Heart right ventricle (tissue), 16 donors: Measurements from ENCODE around the gene UBE3C. TPM values are rescaled to one million over a fixed set of nuclear protein-coding genes. Genes with fewer than 3 reads are reported as not detected.
A peak's percentile ranks its signal among the peaks of the same experiment; 100 is the strongest.
"Not testable (repeated sequence)": the region's sequence is repeated elsewhere in the genome, so short reads cannot be mapped to it uniquely, and the experiment has no call there.

Experiments used
- ATAC-seq, 8 donors: fragments of 200-7000 bp; cut with Tn5 transposase; one replicate each; pipeline ENCODE4 v1.9.1; 2020; ENCODE audit warnings: mild to moderate bottlenecking in 8 of 8, moderate library complexity in 8 of 8, moderate number of reproducible peaks in 1 of 8
- DNase-seq, 2 donors: peaks; one replicate each; pipeline ENCODE4 v3.0.0-alpha.2; 2020
- H3K27ac ChIP-seq, 10 donors: fragments of 200-600 bp; sonication (generic) in 2 of 10; one replicate each; pipeline versions ENCODE4 v1.5.0 to v1.8.0; 2020 to 2022; ENCODE audit warnings: mild to moderate bottlenecking in 3 of 10
- H3K27me3 ChIP-seq, 7 donors: fragments of 200-600 bp; one replicate each; pipeline ENCODE4 v1.8.0; 2021 to 2022; ENCODE audit warnings: mild to moderate bottlenecking in 2 of 7
- H3K36me3 ChIP-seq, 9 donors: fragments of 200-600 bp; sonication (generic) in 1 of 9; one replicate each; pipeline versions ENCODE4 v1.5.0 to v1.8.0; 2020 to 2022; ENCODE audit warnings: mild to moderate bottlenecking in 2 of 9
- H3K4me1 ChIP-seq, 9 donors: fragments of 200-600 bp; sonication (generic) in 1 of 9; one replicate each; pipeline versions ENCODE4 v1.5.0 to v1.8.0; 2020 to 2022; ENCODE audit warnings: mild to moderate bottlenecking in 4 of 9
- H3K4me3 ChIP-seq, 10 donors: fragments of 200-600 bp; sonication (generic) in 2 of 10; one replicate each; pipeline versions ENCODE4 v1.5.0 to v1.8.0; 2020 to 2022; ENCODE audit warnings: mild to moderate bottlenecking in 7 of 10, moderate library complexity in 2 of 10
- H3K9me3 ChIP-seq, 11 donors: fragments of 200-600 bp in 10 of 11; sonication (generic) in 2 of 11; one replicate each; pipeline versions ENCODE4 v1.5.0 to v1.8.0; 2013 to 2022; ENCODE audit warnings: mild to moderate bottlenecking in 2 of 11, control low read depth in 1 of 11, moderate library complexity in 1 of 11
- CTCF ChIP-seq, 9 donors: fragments of 200-600 bp; sonication (generic) in 2 of 9; IDR thresholded peaks; one replicate each; pipeline versions ENCODE4 v1.5.0 to v1.8.0; 2021 to 2022; ENCODE audit warnings: antibody characterized with exemption in 9 of 9, mild to moderate bottlenecking in 5 of 9, moderate library complexity in 1 of 9
- WGBS, 2 donors: extraction: QIAGEN DNeasy Blood & Tissue Kit; methylation state at CpG; one replicate each; pipeline ENCODE4 v1.1.7; 2013; ENCODE audit warnings: inconsistent platforms in 1 of 2; 5-methylcytosine and 5-hydroxymethylcytosine counted together
- intact Hi-C, 10 donors: fragments of 100-400 bp; cut with DNase I; formaldehyde crosslinking; loops; one replicate each; pipeline versions ENCODE4 v1.11.1 to v1.14.2; 2022
- polyA plus RNA-seq, 2 donors: library from polyadenylated mRNA; stranded (reverse); fragments of 200-250 nt; gene quantifications; one replicate each; pipeline ENCODE4 v1.2.3, GENCODE V29; 2013
- total RNA-seq, 10 donors: library from RNA; stranded (reverse); fragmentation: NEBNext Ultra II Directional in 3 of 10; extraction: Animal tissue kit (Norgen Biotek cat#: 25700) in 3 of 10; gene quantifications; one replicate each; pipeline versions ENCODE4 v1.2.1 to v1.2.4, GENCODE V29; 2021 to 2023
- donor health status: Arrhythmogenic right ventricular cardiomyopathy.
- donor health status: ischemic (EF 13 %, LVEDD 7.1; RV severe dilation, severe dysfunction).
- donor health status: healthy with polysubstance abuse.
- donor health status: DM: no; HTN: yes; CAD: no.
- donor health status: DM: no; HTN: no; CAD: no.
- donor health status: ischemic (EF 25% LVEDD 6.9; RV normal size, moderate dysfunction).
- donor health status: ischemic (EF 25% LVEDD 5.7; RV mildly dilated, moderate dysfunction).
- donor health status: healthy.
- donor health status: DM: yes; HTN: yes; CAD: no.
- donor health status: Ischemic cardiomyopathy.
- donor health status: ischemic (EF 35%, LVEDD 5.7; RV mildly dilated, moderate dysfunction).
- donor health status: nonischemic (EF 11% LVEDD 7.7; RV severe dilation, severe dysfunction).
- donor health status: DM: yes; HTN: yes; CAD: no.
- donor health status: PGD.
- donor health status: ischemic (EF 29% LVEDD 5.4; RV normal size, mild dysfunction).
- donor health status: nonischemic (EF 23%, LVEDD 6.1; RV moderate dilation, normal function).

UBE3C gene
- total and polyA plus RNA-seq, 12 donors, result 10.5 to 53.8 (median 48.8) TPM

GRCh38 chr7:157276731-157277562, 138.2 kb downstream of the UBE3C start:
- no peak for DNase-seq
- Histone ChIP-seq H3K4me1 (peaks cover 5 to 63% (median 33%) of the 10 kb centered on the region in 9 donors), H3K4me3 (no peak overlapping the region), H3K27ac (peak overlapping the region in 1 of 10 donors; percentile 31), H3K9me3 (no peaks in the 10 kb centered on the region), H3K36me3 (no peaks in the 10 kb centered on the region), H3K27me3 (peaks cover 0 to 26% (median 6%) of the 10 kb centered on the region in 7 donors)
- intact Hi-C loops, result loop anchor here in 6 of 10 donors (10.0 kb wide), 6 partner anchors 58 to 1482 kb away; partner anchors contain the start of gene DNAJB6 (in 1 of the 6)
- TF ChIP-seq CTCF (IDR thresholded peaks at IDR 0.05), result no peak
- 43 to 58% methylated on average over 21 of the region's 21 CpGs for WGBS, 2 donors
- no peak for ATAC-seq

- not testable (repeated sequence) for H3K27ac ChIP-seq, DNase-seq, H3K36me3 ChIP-seq, H3K9me3 ChIP-seq, ATAC-seq, H3K4me3 ChIP-seq
- Histone ChIP-seq H3K4me1 (peaks cover 3 to 58% (median 27%) of the 10 kb centered on the region in 9 donors), H3K27me3 (peaks cover 0 to 26% (median 6%) of the 10 kb centered on the region in 7 donors)
- intact Hi-C loops, result loop anchor here in 6 of 10 donors (10.0 kb wide), 6 partner anchors 57 to 1483 kb away; partner anchors contain the start of gene DNAJB6 (in 1 of the 6)
- WGBS, 2 donors, result 92 to 93% methylated on average over 12 of the region's 12 CpGs
Measured at GRCh38 chr7:157277568-157277967, 138.8 kb downstream of the UBE3C start.

GRCh38 chr7:157278167-157278790, 139.6 kb downstream of the UBE3C start:
- peak overlapping the region in 1 of 10 donors; percentile 62 for H3K4me3 ChIP-seq
- 84 to 89% methylated on average over 11 of the region's 11 CpGs for WGBS, 2 donors
- peaks cover 0 to 56% (median 21%) of the 10 kb centered on the region in 9 donors for H3K4me1 ChIP-seq
- peaks cover 0 to 26% (median 6%) of the 10 kb centered on the region in 7 donors for H3K27me3 ChIP-seq
- ATAC-seq (peak in 1 of 8 donors; percentile 4), DNase-seq (no peak)
- intact Hi-C loops, result loop anchor here in 6 of 10 donors (10.0 kb wide), 6 partner anchors 57 to 1483 kb away; partner anchors contain the start of gene DNAJB6 (in 1 of the 6)
- H3K36me3 ChIP-seq, result no peaks in the 10 kb centered on the region
- H3K27ac ChIP-seq, result peak overlapping the region in 1 of 10 donors; percentile 55
- TF ChIP-seq CTCF (IDR thresholded peaks at IDR 0.05), result no peak
- no peaks in the 10 kb centered on the region for H3K9me3 ChIP-seq

GRCh38 chr7:157278791-157279724, 140.3 kb downstream of the UBE3C start:
- Histone ChIP-seq H3K4me3 (peak overlapping the region; percentile 34 to 75 (median 66)), H3K36me3 (no peaks in the 10 kb centered on the region), H3K9me3 (peaks cover 0 to 3% (median 0%) of the 10 kb centered on the region in 11 donors), H3K27ac (peak overlapping the region in 7 of 10 donors; percentile 15 to 87 (median 55)), H3K4me1 (peaks cover 0 to 48% (median 14%) of the 10 kb centered on the region in 9 donors), H3K27me3 (peaks cover 0 to 26% (median 6%) of the 10 kb centered on the region in 7 donors)
- ATAC-seq (peak; percentile 71 to 83 (median 77)), DNase-seq (peak; percentile 71 to 83)
- WGBS, 2 donors, result 20 to 29% methylated on average over 62 to 77 of the region's 77 CpGs
- no peak for TF ChIP-seq CTCF (IDR thresholded peaks at IDR 0.05)
- intact Hi-C loops, result loop anchor here in 6 of 10 donors (10.0 kb wide), 6 partner anchors 56 to 1484 kb away; partner anchors contain the start of gene DNAJB6 (in 1 of the 6)
